HCT116 (cell line): ENCODE measurements around the gene CCDC69. TPM values are rescaled to one million over a fixed set of nuclear protein-coding genes. Genes with fewer than 3 reads are reported as not detected.

Source experiments
- ATAC-seq: fragments of 200-7000 bp; cut with Tn5 transposase; 2 replicates; pipeline ENCODE4 v1.9.1; 2020; ENCODE audit warnings: mild to moderate bottlenecking, moderate library complexity
- BruUV-seq: library from RNA; stranded (reverse); fragments of 400-500 nt; replicated peaks from 2 replicates; lab custom pipeline; 2021; lab: Mats Ljungman, UMichigan
- CTCF ChIA-PET: fragments of 300-600 bp; sonication (Branson Sonifier 250); formaldehyde crosslinking; loops from one replicate; lab custom pipeline; 2021; ENCODE audit warnings: antibody characterized with exemption; lab: Charles Lee
- POLR2A ChIA-PET: fragments of 300-600, 350-600 bp; sonication (Branson Sonifier 250); formaldehyde crosslinking; loops from one replicate; lab custom pipeline; 2021; ENCODE audit warnings: antibody characterized with exemption; lab: Charles Lee
- RAD21 ChIA-PET, 2 experiments: fragments of 300-600 bp; sonication (Branson Sonifier 250); formaldehyde crosslinking; loops; one replicate each; lab custom pipeline; 2023; ENCODE audit warnings: low total read pairs in 2 of 2; ENCODE audit not compliant: uncharacterized antibody in 2 of 2, unreplicated experiment in 2 of 2, low non-redundant PET in 1 of 2; lab: Charles Lee
- DNase-seq: peaks from one replicate; pipeline ENCODE4 v3.0.0-alpha.2; 2010; ENCODE audit warnings: low read depth, low spot score
- H2AFZ ChIP-seq: fragments of 200-600 bp; shearing (Covaris generic), sonication (generic); 2 replicates; pipeline ENCODE4 v1.6.1; 2017; ENCODE audit warnings: low read depth, mixed run types, mixed read lengths, antibody characterized with exemption, low read length; ENCODE audit not compliant: poor library complexity, severe bottlenecking
- H3K27ac ChIP-seq: 2 replicates; pipeline ENCODE4 v1.5.1; 2012; ENCODE audit warnings: low read depth, low read length
- H3K27me3 ChIP-seq: fragments of 200-600 bp; sonication (generic); 2 replicates; pipeline ENCODE4 v1.6.1; 2016; ENCODE audit warnings: mixed run types, low read length, mixed read lengths; ENCODE audit not compliant: insufficient read depth
- H3K36me3 ChIP-seq, 2 experiments: fragments of 200-500 bp in 1 of 2; fragments of 200-600 bp in 1 of 2; sonication (Bioruptor generic) in 1 of 2; sonication (generic) in 1 of 2; 2 replicates each; pipeline versions ENCODE4 v1.5.1 to v1.6.1; 2014 to 2016; ENCODE audit warnings: low read length in 2 of 2, inconsistent platforms in 1 of 2, mixed read lengths in 1 of 2, mixed run types in 1 of 2; ENCODE audit not compliant: insufficient read depth in 2 of 2, control insufficient read depth in 1 of 2
- H3K4me1 ChIP-seq, 2 experiments: fragments of 200-600 bp in 1 of 2; sonication (generic) in 1 of 2; 2 replicates each; pipeline versions ENCODE4 v1.5.1 to v1.6.1; 2012 to 2017; ENCODE audit warnings: low read length in 2 of 2, inconsistent platforms in 1 of 2, mild to moderate bottlenecking in 1 of 2, mixed read lengths in 1 of 2, mixed run types in 1 of 2, moderate library complexity in 1 of 2; ENCODE audit not compliant: insufficient read depth in 2 of 2, control insufficient read depth in 1 of 2
- H3K4me2 ChIP-seq: fragments of 200-600 bp; sonication (generic); 2 replicates; pipeline ENCODE4 v1.6.1; 2017; ENCODE audit warnings: mixed run types, low read length, mixed read lengths
- H3K4me3 ChIP-seq, 2 experiments: fragments of 200-600 bp in 1 of 2; sonication (generic) in 1 of 2; replicated peaks in 1 of 2; 2 replicates each; pipeline ENCODE4 v1.5.1; 2011 to 2016; ENCODE audit warnings: low read length in 2 of 2, control low read depth in 1 of 2, low read depth in 1 of 2, mild to moderate bottlenecking in 1 of 2, mixed read lengths in 1 of 2, mixed run types in 1 of 2
- H3K79me2 ChIP-seq: fragments of 200-600 bp; sonication (generic); 2 replicates; pipeline ENCODE4 v1.6.1; 2017; ENCODE audit warnings: mild to moderate bottlenecking, mixed run types, low read length, moderate library complexity, mixed read lengths; ENCODE audit not compliant: insufficient read depth
- H3K9ac ChIP-seq: fragments of 200-600 bp; sonication (generic); 2 replicates; pipeline ENCODE4 v1.6.1; 2016; ENCODE audit warnings: low read length, mixed read lengths
- H3K9me2 ChIP-seq: fragments of 200-600 bp; sonication (generic), shearing (Covaris generic); 2 replicates; pipeline ENCODE4 v1.6.1; 2017; ENCODE audit warnings: mixed run types, mild to moderate bottlenecking, moderate library complexity; ENCODE audit not compliant: insufficient read depth
- H3K9me3 ChIP-seq, 2 experiments: fragments of 200-500 bp in 1 of 2; fragments of 200-600 bp in 1 of 2; sonication (Bioruptor generic) in 1 of 2; sonication (generic) in 1 of 2; 2 replicates each; pipeline ENCODE4 v1.6.1; 2014 to 2017; ENCODE audit warnings: low read length in 2 of 2, mixed read lengths in 2 of 2, inconsistent platforms in 1 of 2, low read depth in 1 of 2, mild to moderate bottlenecking in 1 of 2, mixed run types in 1 of 2, moderate library complexity in 1 of 2; ENCODE audit not compliant: control insufficient read depth in 1 of 2, insufficient read depth in 1 of 2
- H4K20me1 ChIP-seq: fragments of 200-600 bp; sonication (generic), shearing (Covaris generic); 2 replicates; pipeline ENCODE4 v1.6.1; 2017; ENCODE audit warnings: mixed run types, mild to moderate bottlenecking, moderate library complexity; ENCODE audit not compliant: insufficient read depth
- ATF3 ChIP-seq: IDR thresholded peaks from 2 replicates; pipeline ENCODE4 v1.6.1; 2012
- CBX3 ChIP-seq: IDR thresholded peaks from 2 replicates; pipeline ENCODE4 v1.6.1; 2012; ENCODE audit warnings: low read depth
- CEBPB ChIP-seq: IDR thresholded peaks from 2 replicates; pipeline ENCODE4 v1.6.1; 2012; ENCODE audit warnings: low read depth
- CTCF ChIP-seq, 3 experiments: fragments of 200-600 bp in 1 of 3; sonication (generic) in 1 of 3; IDR thresholded peaks in 2 of 3; conservative IDR thresholded peaks in 1 of 3; 2 replicates each; pipeline ENCODE4 v1.5.1; 2012 to 2017; ENCODE audit warnings: low read depth in 2 of 3, low read length in 2 of 3, antibody characterized with exemption in 1 of 3, borderline replicate concordance in 1 of 3, control low read depth in 1 of 3, mild to moderate bottlenecking in 1 of 3, mixed read lengths in 1 of 3, mixed run types in 1 of 3, moderate library complexity in 1 of 3; ENCODE audit not compliant: insufficient read depth in 1 of 3
- EGR1 ChIP-seq: IDR thresholded peaks from 2 replicates; pipeline ENCODE4 v1.6.1; 2012; ENCODE audit warnings: low read depth
- ELF1 ChIP-seq: IDR thresholded peaks from 2 replicates; pipeline ENCODE4 v1.6.1; 2012; ENCODE audit warnings: low read depth, borderline replicate concordance
- EZH2 ChIP-seq: fragments of 200-600 bp; sonication (generic); IDR thresholded peaks from 2 replicates; pipeline ENCODE4 v1.6.1; 2017; ENCODE audit warnings: antibody characterized with exemption, mixed run types
- FOSL1 ChIP-seq: IDR thresholded peaks from 2 replicates; pipeline ENCODE4 v1.6.1; 2012; ENCODE audit warnings: low read depth
- MAX ChIP-seq: IDR thresholded peaks from 2 replicates; pipeline ENCODE4 v1.6.1; 2012
- POLR2A ChIP-seq: IDR thresholded peaks from 2 replicates; pipeline ENCODE4 v1.7.0; 2011; ENCODE audit warnings: borderline replicate concordance; ENCODE audit not compliant: insufficient read depth, insufficient read length; ENCODE audit errors: extremely low read depth
- POLR2AphosphoS5 ChIP-seq: IDR thresholded peaks from 2 replicates; pipeline ENCODE4 v1.6.1; 2011; ENCODE audit warnings: mild to moderate bottlenecking, low read depth, low read length, moderate library complexity
- REST ChIP-seq: IDR thresholded peaks from 2 replicates; pipeline ENCODE4 v1.6.1; 2012; ENCODE audit warnings: low read depth
- SIN3A ChIP-seq: IDR thresholded peaks from 2 replicates; pipeline ENCODE4 v1.6.1; 2012; ENCODE audit warnings: low read depth
- SP1 ChIP-seq: IDR thresholded peaks from 2 replicates; pipeline ENCODE4 v1.6.1; 2012; ENCODE audit warnings: low read depth
- SRF ChIP-seq: IDR thresholded peaks from 2 replicates; pipeline ENCODE4 v1.6.1; 2012; ENCODE audit warnings: low read depth
- TCF7L2 ChIP-seq: IDR thresholded peaks from 2 replicates; pipeline ENCODE4 v1.7.0; 2011; ENCODE audit warnings: borderline replicate concordance, inconsistent platforms; ENCODE audit not compliant: insufficient read depth, insufficient read length; ENCODE audit errors: extremely low read depth
- YY1 ChIP-seq: IDR thresholded peaks from 2 replicates; pipeline ENCODE4 v1.6.1; 2011; ENCODE audit warnings: low read length, low read depth, moderate library complexity, mild to moderate bottlenecking; ENCODE audit not compliant: insufficient replicate concordance; ENCODE audit errors: extremely low read depth
- ZBTB33 ChIP-seq: IDR thresholded peaks from 2 replicates; pipeline ENCODE4 v1.6.1; 2011; ENCODE audit warnings: mild to moderate bottlenecking, low read length, moderate library complexity; ENCODE audit not compliant: insufficient replicate concordance; ENCODE audit errors: extremely low read depth
- ZFX ChIP-seq: fragments of 450-650 bp; IDR thresholded peaks from 2 replicates; pipeline ENCODE4 v1.6.1; 2017
- ZNF274 ChIP-seq: fragments of 200-500 bp; sonication (Bioruptor generic); IDR thresholded peaks from 2 replicates; pipeline ENCODE4 v1.6.1; 2014; ENCODE audit warnings: mild to moderate bottlenecking, low read depth, low read length, inconsistent platforms
- intact Hi-C: fragments of 100-400 bp; cut with micrococcal nuclease; formaldehyde crosslinking; loops from 2 replicates; pipeline ENCODE4 v1.10.0; 2022
- total RNA-seq: library from RNA; stranded (reverse); gene quantifications from one replicate; pipeline ENCODE4 v1.2.1, GENCODE V29; 2021; ENCODE audit not compliant: unreplicated experiment

The CCDC69 gene
- total RNA-seq, 1 experiment from 2014 or later: 4.3 TPM

- ChIA-PET RAD21 (no interaction called here), POLR2A (no interaction called here), CTCF (interaction anchor here (0.8 to 3.7 kb wide), 4 partner anchors 9 to 85 kb away, joined by 3 to 34 read pairs (median 7); partner anchors contain the start of gene ANXA6)
- H3K4me2 ChIP-seq: no peak overlapping the region
- H3K9ac ChIP-seq: no peak overlapping the region
- no peak overlapping the region for H2AFZ ChIP-seq
- intact Hi-C loops: no loop called here
- no peaks in the 10 kb centered on the region for H3K79me2 ChIP-seq
- no peak overlapping the region for H3K27ac ChIP-seq
- ATAC-seq (no peak), DNase-seq (no peak)
- peaks cover 0 to 8% of the 10 kb centered on the region in 2 experiments; a peak in 2 of 4 replicates for H3K4me1 ChIP-seq
- no peak overlapping the region for H3K4me3 ChIP-seq
- H3K36me3 ChIP-seq: no peaks in the 10 kb centered on the region
- no peaks in the 10 kb centered on the region for H3K9me2 ChIP-seq
- H4K20me1 ChIP-seq: no peaks in the 10 kb centered on the region
- no TSS peak for BruUV-seq
- no peak for TF ChIP-seq POLR2A
- TF ChIP-seq CBX3: no peak
- TF ChIP-seq CEBPB: no peak
- TF ChIP-seq ATF3: no peak
- TF ChIP-seq EZH2: no peak
- no peak for TF ChIP-seq REST
- no peak for TF ChIP-seq ZNF274
- no peak for TF ChIP-seq ZBTB33
- no peak for TF ChIP-seq CTCF (IDR thresholded peaks at IDR 0.05 in 2 of 3, conservative IDR thresholded peaks at IDR 0.05 in 1 of 3; ENCODE audit: borderline replicate concordance in 1 of 3, insufficient read depth in 1 of 3, low read depth in 2 of 3, low read length in 2 of 3)
- TF ChIP-seq SP1: no peak
- no peak for TF ChIP-seq POLR2AphosphoS5
- TF ChIP-seq MAX: no peak
- TF ChIP-seq EGR1: no peak
- TF ChIP-seq FOSL1: no peak
- TF ChIP-seq SRF: no peak
- TF ChIP-seq YY1: no peak
- no peak for TF ChIP-seq ELF1
- TF ChIP-seq SIN3A: no peak
- TF ChIP-seq TCF7L2: no peak
- TF ChIP-seq ZFX: no peak
- no peaks in the 10 kb centered on the region for H3K9me3 ChIP-seq
- no peaks in the 10 kb centered on the region for H3K27me3 ChIP-seq
Observed at GRCh38 chr5:151167022-151167421, 56.9 kb downstream of the CCDC69 start.
